AG09309 (cell line): ENCODE results near the gene DPP6.
"Not testable (repeated sequence)": the region's sequence is repeated elsewhere in the genome, so short reads cannot be mapped to it uniquely, and the experiment has no call there.

ENCODE experiments used
- DNase-seq: peaks from one replicate; pipeline ENCODE4 v3.0.0-alpha.2; 2010; ENCODE audit warnings: low read depth
- H3K4me3 ChIP-seq: 2 replicates; pipeline ENCODE4 v1.5.1; 2011; ENCODE audit warnings: mild to moderate bottlenecking, low read depth, low read length, moderate library complexity; ENCODE audit not compliant: control insufficient read depth
- CTCF ChIP-seq: IDR thresholded peaks from 2 replicates; pipeline ENCODE4 v1.5.1; 2011; ENCODE audit warnings: mild to moderate bottlenecking, low read depth, low read length, inconsistent platforms; ENCODE audit not compliant: insufficient read depth, control insufficient read depth; ENCODE audit errors: missing control alignments

DPP6 gene

DNA sequence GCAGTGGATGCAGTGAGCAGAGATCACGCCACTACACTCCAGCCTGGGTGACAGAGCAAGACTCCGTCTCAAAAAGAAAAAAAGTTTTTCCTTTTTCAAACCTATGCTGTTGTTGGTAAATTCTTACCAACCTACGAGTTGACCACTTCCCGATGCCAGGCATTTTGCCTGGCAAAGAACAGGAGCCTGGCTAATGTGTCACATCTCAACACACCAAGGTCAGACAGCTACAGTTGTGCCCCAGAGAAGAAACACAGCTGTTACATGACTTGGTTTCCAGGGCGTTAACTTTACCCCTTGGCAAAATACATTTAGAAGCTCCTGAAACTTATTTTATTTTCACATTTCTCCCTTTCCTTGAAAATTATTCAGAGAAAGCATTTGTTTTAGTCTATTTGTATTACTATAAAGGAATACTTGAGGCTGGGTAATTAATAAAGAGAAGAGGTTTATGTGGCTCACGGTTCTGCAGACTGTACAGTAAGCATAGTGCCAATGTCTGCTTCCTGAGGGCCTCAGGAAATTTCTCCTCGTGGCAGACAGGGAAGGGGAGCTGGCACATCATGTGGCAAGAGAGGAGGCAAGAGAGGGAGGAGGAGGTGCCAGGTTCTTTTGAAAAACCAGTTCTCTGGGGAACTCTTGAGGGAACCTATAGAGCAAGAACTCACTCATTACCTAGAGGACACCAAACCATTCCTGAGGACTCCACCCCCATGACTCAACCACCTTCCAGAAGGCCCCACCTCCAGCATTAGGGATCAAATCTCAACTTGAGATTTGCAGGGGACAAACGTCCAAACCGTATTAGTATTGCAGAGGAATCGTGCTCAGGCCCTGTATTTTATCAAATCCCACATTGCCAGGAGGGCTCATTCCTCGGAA is 867.4 kb downstream of the DPP6 start:
- DNase-seq, result no peak
- TF ChIP-seq CTCF, result no peak
- no peak overlapping the region for H3K4me3 ChIP-seq

DNA sequence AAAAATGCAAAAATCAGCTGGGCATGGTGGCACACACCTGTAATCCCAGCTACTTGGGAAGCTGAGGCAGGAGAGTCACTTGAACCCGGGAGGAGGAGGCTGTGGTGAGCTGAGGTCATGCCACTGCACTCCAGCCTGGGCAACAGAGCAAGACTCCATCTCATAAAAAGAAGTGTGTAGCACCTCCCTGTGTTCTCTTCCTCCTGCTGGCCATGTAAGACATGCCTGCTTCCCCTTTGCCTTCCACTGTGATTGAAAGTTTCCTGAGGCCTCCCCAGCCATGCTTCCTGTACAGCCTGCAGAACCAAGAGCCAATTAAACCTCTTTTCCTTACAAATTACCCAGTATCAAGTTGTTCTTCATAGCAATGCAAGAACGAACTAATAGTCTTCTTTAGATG is 870.3 kb downstream of the DPP6 start:
- not testable (repeated sequence) for DNase-seq, H3K4me3 ChIP-seq

GRCh38 chr7:154927624-154928125 is 875.5 kb downstream of the DPP6 start:
- peak; percentile 62 for TF ChIP-seq CTCF
- DNase-seq, result peak; percentile 79

DNA sequence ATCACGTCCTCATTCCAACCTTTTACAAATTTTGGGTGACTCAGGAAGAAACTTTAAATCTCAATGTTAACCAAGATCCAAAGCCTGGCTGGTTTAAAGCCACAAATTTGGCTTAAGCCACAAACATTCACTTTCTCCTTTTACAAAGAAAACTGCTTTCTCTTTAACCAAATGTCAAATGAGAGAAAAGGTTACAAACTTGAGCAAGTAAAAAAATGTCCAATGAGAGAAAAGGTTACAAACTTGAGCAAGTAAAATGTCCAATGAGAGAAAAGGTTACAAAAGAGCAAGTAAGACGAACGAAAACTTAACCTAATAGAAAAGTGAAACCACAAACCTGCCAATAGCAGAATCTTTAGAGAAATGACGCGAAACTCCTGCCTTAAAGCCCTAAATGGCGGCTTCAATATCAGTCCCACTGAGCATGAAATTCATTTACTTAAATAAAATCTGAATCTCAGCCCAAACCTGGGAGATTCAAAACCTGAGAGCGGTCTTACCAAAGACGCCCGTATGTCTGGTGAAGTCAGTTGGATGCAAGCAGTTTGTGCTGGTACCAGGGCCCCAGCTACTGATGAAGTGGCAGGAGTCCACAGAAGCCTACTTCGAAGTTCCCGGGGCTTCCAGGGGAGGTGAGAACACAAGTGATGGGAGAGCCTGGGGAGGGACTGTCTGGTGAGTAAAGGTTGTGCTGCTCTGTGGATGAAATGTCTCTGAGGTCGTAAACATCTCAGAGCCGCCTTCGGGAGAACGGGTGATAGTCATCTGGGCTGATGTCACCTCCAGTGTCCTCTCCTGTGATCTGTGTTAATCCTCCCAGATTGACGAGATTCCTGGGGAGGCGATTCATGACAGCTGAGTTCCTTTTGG is 876.2 kb downstream of the DPP6 start:
- H3K4me3 ChIP-seq, result peak overlapping the region; percentile 53
- peak; percentile 89 for DNase-seq
- no peak for TF ChIP-seq CTCF

More at GRCh38 chr7:154927624-154928125, 875.5 kb downstream of the DPP6 start:
- peak overlapping the region; percentile 53 for H3K4me3 ChIP-seq

GRCh38 chr7:154929006-154929726 is 877.0 kb downstream of the DPP6 start:
- peak overlapping the region; percentile 53 for H3K4me3 ChIP-seq
- DNase-seq, result no peak
- TF ChIP-seq CTCF, result no peak

- no peak for DNase-seq
- no peak overlapping the region for H3K4me3 ChIP-seq
- TF ChIP-seq CTCF, result no peak
These were observed 879.7 kb downstream of the DPP6 start for GRCh38 chr7:154931906-154932305.

DNA sequence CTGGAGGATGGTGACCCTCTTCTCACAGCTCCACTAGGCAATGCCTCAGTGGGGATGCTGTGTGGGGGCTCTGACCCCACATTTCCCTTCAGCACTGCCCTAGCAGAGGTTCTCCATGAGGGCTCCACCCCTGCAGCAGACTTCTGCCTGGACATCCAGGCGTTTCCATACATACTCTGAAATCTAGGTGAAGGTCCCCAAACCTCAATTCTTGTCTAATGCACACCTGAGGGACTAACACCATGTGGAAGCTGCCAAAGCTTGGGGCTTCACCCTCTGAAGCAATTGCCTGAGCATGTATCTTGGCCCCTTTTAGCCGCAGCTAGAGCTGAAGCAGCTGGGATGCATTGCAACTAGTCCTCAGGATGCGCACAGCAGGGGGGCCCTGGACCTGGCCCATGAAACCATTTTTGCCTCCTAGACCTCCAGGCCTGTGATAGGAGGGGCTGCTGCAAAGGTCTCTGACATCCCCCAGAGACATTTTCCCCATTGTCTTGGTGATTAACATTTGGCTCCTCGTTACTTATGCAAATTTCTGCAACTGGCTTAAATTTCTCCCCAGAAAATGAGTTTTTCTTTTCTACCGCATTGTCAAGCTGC is 882.3 kb downstream of the DPP6 start:
- not testable (repeated sequence) for H3K4me3 ChIP-seq, DNase-seq
